Lower leg skin (tissue), 3 donors: ENCODE data around the gene KRTAP1-1.

Experiments
- POLR2A ChIP-seq, 2 donors: fragments of 450-650 bp; IDR thresholded peaks; one replicate each; pipeline ENCODE4 v1.6.1; 2016 to 2017; ENCODE audit warnings: antibody characterized with exemption in 2 of 2, mild to moderate bottlenecking in 1 of 2, moderate library complexity in 1 of 2
- TF ChIP-seq, protein P1 (sequence below), 3 donors: fragments of 450-650 bp; IDR thresholded peaks; one replicate each; pipeline ENCODE4 v1.5.1; 2016; ENCODE audit warnings: antibody characterized with exemption in 3 of 3, mild to moderate bottlenecking in 3 of 3, moderate library complexity in 2 of 3

DNA sequence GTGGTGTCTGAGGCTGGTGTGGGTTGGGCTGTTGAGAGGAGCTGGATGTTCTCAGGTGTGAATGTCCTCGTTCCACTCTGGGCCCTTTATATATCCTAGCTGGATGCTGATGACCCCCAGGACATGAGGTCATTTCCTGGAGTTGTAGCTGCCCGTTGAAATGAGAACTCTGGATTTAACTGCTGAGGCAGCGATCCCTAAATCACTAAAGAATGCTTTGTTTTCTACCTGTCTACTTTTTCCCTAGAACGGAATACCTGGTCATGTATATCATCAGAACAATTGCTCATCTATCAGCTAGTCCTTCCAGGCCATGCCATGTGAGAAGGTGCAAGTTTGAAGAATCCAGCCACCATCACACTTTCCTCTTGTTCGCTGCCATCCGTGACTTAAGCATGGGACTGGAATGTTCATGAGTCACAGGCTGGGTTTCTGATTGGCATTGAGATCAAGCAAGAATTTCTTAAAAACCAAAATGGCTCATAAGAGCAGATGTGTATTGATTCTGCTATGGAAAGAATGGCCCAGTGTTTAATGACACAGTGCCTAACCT, 18.9 kb upstream of the KRTAP1-1 start, which contains the start of gene KRTAP2-3:
- TF ChIP-seq, protein P1, sequence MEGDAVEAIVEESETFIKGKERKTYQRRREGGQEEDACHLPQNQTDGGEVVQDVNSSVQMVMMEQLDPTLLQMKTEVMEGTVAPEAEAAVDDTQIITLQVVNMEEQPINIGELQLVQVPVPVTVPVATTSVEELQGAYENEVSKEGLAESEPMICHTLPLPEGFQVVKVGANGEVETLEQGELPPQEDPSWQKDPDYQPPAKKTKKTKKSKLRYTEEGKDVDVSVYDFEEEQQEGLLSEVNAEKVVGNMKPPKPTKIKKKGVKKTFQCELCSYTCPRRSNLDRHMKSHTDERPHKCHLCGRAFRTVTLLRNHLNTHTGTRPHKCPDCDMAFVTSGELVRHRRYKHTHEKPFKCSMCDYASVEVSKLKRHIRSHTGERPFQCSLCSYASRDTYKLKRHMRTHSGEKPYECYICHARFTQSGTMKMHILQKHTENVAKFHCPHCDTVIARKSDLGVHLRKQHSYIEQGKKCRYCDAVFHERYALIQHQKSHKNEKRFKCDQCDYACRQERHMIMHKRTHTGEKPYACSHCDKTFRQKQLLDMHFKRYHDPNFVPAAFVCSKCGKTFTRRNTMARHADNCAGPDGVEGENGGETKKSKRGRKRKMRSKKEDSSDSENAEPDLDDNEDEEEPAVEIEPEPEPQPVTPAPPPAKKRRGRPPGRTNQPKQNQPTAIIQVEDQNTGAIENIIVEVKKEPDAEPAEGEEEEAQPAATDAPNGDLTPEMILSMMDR (IDR thresholded peaks at IDR 0.05): no peak
- no peak for TF ChIP-seq POLR2A (IDR thresholded peaks at IDR 0.05)
